EL (cell line): ENCODE data around the gene SLC25A39.
A peak's percentile ranks its signal among the peaks of the same experiment; 100 is the strongest.
"Not testable (repeated sequence)": the region's sequence is repeated elsewhere in the genome, so short reads cannot be mapped to it uniquely, and the experiment has no call there.

ENCODE experiments used
- DNase-seq: peaks from one replicate; pipeline ENCODE4 v3.0.0-alpha.2; 2016

The SLC25A39 gene

DNA sequence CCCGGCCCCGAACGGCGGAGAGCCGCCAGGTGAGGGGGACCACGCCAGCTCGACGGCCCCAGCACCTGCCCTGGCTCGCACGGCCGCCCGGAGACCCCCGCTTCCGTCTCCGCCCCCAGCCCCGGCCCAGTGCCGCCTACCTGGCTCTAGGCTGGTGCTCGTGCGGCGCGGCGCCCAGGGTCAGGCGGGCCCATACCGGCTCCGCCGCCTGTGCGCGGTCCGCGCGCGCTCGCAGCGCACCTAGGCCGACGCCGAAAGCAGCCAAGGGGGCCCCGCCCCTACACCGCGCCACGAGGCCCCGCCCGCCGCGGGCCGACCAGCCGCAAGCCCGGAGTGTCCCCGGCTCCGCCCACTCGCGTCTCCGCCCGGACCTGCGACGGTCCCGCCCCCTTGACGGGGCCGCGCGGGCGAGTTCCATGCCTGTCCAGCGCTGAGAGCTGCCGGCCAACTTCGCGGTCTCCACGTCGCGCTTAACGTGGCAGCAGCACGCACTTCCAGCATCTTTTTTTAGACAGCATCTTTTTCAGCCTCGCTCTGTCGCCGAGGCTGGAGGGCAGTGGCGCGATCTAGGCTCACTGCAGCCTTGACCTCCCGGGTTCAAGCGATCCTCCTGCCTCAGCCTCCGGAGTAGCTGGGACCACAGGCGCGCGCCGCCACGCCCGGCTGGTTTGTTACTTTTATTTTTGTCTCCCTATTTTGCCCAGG, at the start of gene SLC25A39:
Gene SLC25A39, minus strand, starts transcription at position 253 of the 705 bp plus-strand sequence. CDS start 1,261 bp downstream, outside the sequence.
- DNase-seq: peak; percentile 92

GRCh38 chr17:44372036-44372435, 47.4 kb upstream of the SLC25A39 start:
- no peak for DNase-seq

DNA sequence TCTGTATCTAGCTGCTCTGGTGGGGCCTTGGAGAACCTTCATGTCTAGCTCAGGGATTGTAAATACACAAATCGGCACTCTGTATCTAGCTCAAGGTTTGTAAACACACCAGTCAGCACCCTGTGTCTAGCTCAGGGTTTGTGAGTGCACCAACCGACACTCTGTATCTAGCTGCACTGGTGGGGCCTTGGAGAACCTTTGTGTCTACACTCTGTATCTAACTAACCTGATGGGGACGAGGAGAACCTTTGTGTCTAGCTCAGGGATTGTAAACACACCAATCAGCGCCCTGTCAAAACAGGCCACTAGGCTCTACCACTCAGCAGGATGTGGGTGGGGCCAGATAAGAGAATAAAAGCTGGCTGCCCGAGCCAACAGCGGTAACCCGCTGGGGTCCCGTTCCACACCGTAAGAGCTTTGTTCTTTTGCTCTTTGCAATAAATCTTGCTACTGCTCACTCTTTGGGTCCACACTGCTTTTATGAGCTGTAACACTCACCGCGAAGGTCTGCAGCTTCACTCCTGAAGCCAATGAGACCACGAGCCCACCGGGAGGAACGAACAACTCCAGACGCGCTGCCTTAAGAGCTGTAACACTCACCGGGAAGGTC, 44.9 kb upstream of the SLC25A39 start:
- not testable (repeated sequence) for DNase-seq

DNA sequence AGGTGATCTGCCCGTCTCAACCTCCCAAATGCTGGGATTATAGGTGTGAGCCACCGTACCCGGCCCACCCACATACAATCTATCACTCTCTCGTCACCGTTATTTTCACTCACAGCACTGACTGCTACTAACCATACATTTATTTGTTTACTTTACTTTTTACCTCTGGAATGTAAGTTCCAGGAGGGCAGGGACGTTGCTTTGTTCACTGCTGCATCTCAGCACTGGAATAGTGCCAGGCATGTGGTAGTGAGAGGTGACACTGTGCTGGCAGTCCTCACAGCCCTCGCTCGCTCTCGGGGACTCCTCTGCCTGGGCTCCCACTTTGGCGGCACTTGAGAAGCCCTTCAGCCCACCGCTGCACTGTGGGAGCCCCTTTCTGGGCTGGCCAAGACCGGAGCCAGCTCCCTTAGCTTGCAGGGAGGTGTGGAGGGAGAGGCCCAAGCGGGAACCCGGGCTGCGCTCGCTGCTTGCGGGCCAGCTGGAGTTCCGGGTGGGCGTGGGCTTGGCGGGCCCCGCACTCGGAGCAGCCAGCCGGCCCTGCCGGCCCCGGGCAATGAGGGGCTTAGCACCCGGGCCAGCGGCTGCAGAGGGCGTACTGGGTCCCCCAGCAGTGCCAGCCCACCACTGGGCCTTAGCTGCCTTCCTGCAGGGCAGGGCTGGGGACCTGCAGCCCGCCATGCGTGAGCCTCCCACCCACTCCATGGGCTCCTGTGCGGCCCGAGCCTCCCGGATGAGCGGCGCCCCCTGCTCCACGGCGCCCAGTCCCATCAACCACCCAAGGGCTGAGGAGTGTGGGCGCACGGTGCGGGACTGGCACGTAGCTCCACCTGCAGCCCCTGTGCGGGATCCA, 44.0 kb upstream of the SLC25A39 start:
- DNase-seq: not testable (repeated sequence)

- no peak for DNase-seq
Measured at GRCh38 chr17:44367231-44367979, 42.8 kb upstream of the SLC25A39 start.

- not testable (repeated sequence) for DNase-seq
Measured at GRCh38 chr17:44365051-44365450, 40.4 kb upstream of the SLC25A39 start.

DNA sequence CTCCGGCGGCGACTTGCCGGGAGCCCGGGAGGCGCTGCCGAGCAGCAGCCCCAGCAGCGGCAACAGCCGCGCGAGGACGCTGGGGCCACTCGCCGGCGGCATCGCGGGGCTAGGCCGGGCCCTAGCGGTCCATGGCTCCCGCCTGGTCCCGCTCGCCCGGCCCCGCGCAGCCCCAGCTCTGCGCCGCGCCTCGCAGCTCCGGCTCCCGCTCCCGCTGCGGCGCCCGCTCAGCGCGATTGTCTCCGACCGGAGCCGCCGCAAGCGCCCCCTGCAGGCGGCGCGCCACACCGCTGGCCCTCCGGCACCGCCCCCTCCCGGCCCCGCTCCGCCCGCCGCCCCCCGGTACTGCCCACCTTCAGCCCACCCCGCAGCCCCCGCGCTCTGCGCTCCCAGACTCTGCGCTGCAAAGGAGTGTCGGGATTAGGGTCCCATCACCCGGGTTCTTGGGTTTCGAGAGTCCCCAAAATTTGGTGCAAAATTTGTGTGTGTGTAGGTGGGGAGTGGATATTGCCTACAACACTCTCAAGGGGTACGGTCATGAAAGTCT, 39.1 kb upstream of the SLC25A39 start, which contains the start of gene FAM171A2:
Gene FAM171A2, minus strand, starts transcription at position 241 of the 547 bp plus-strand sequence. Its CDS starts 139 bp downstream, at position 102.
- peak; percentile 58 for DNase-seq

GRCh38 chr17:44362949-44363612, 38.5 kb upstream of the SLC25A39 start:
- no peak for DNase-seq

DNA sequence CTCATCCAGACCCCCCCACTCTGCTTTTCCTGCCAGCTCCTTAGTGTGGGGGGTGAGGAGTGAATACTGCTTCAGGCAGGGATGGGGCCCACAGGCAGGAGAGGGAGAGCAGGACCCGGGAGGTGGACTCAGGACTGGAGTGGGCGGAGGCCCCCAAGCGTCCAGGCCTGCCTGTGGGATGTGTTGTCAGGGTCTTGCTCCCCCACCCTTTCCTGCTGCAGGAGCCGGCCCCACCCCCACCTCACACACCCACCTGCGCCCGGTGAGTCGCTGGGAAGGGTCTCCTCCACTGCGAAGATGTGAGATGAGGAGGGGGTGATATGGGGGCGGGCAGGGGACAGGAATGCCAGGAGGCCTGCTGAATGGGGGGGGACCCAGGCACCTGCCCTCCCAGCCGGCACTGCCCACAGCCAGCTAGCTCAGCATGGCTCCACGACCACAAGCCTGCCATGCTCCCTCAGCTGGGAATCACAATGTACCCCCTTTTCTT, 37.9 kb upstream of the SLC25A39 start:
- DNase-seq: no peak

- no peak for DNase-seq
Measured at GRCh38 chr17:44361292-44362260, 37.0 kb upstream of the SLC25A39 start.

- peak; percentile 25 for DNase-seq
Measured at GRCh38 chr17:44360826-44361225, 36.2 kb upstream of the SLC25A39 start.

- DNase-seq: no peak
Measured at GRCh38 chr17:44360144-44360533, 35.5 kb upstream of the SLC25A39 start.

DNA sequence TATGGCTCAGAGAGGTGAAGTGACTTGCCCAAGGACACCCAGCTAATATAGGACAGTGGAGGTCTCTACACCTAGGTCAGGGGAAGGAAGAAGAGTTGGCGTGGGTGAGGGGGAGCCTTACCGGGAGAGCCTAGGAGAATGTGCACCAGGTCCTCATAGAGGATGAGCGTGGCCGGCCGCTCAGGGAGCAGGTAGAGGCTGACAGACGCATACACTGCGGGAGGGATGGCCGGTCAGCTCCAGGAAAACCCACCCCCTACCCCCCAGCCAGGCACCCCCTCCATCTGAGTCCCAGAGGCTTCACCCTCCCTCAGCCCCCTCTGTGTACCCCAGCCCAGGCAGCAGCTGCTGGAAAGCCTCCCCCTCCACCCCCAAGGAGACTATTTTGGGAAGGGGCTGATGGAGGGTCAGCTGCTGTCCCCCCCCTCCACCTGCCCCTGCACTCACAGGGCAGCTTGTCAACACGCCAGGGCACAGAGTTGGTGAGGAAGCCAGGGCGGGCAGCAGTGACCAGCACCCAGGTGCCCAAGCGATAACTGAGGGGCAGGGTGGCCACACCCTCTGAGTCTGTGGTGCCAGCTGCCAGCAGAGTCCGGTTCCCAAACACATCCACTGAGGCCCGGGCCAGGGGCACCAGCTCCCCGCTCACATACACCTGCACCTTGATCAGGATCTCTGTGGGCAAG, 35.0 kb upstream of the SLC25A39 start:
- DNase-seq: no peak

- DNase-seq: no peak
Measured at GRCh38 chr17:44359006-44359405, 34.4 kb upstream of the SLC25A39 start.

- DNase-seq: no peak
Measured at GRCh38 chr17:44358066-44358465, 33.4 kb upstream of the SLC25A39 start.

DNA sequence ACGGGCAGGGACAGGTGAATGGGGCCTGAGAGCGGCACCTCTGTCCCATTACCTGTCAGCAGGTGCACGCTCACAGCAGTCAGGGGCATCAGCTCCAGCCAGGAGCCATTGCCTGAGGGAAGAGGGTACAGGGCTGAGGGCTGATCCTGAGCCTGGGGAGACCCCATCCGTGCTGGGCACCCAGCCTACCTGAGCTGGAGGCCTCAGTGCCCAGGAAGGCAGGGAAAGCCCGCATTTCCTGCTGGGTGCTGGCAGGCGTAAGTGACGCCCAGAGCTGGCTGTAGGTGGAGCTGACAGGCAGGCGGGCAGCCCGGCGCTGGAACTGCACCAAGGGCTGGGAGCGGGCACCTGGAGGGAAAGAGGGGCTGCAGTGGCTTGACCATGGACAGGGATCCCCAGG, 31.6 kb upstream of the SLC25A39 start:
- no peak for DNase-seq

DNA sequence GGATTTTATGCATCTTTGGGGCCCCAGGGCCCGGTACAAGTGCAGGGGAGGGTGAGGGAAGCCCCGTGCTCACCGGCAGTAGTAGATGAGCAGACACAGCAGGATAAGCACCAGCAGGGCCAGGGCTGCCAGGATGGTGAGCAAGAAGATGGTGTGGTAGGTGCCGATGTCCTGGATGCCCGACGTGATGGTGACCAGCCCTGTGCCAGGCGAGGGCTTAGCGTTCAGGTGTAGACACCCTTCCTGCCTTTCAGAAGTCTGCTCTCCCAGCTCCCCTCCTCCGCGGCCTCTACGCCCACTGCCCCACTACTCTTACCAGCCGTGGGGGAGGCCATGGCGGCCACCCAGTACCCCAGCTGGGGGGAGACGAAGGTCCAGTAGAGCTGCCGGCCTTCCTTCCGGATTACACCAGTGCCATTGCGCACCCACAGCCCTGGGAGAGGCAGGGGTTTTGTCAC, 31.0 kb upstream of the SLC25A39 start:
- no peak for DNase-seq

DNA sequence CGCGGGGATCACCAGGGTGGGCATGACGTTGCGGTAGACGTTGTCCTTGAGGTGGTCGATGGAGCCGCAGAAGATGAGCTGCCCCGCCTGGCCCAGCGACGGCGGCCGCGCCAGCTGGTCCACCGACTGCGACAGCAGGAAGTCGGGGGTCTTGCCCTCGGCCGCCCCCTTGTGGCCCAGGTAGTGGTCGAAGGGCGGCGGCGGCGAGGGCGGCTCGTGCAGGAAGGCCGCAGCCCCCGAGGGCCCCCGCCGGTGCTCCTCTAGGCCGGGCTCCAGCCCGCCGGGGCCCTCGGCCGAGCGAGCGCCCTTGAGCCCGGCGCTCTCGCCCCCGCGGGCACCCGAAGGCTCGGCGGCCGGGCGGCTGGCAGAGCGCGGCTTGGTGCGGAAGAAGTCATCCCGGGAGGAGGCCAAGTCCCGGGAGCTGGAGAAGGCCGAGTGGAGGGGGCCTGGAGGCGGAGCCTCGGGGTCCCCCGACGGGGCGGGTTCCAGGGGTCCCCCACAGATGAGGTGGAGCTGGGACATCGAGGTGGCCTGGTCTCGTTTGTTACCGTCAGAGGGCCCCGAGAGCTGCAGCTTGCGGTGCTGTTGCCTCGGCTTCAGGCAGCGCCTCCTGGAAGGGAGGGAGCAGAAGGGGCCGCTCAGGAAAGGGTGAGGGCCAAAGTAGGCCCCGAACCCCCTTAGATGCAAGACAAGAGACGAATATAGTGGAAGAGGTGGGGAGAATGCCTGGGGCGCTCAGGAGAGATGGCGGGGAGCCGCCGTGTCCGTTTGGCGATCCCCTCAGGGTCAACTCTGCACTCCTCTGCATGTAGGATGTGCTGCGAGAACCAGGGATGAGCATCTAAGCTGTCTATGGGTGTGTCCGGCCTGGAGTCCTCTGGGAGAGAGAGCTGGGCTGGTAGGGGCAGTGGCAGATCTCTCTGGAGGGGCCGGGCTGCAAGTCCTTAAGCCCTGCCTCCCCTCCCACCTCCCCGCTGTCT, 30.2 kb upstream of the SLC25A39 start:
- no peak for DNase-seq
